Measurements from ENCODE around the gene CDHR3.
A peak's percentile ranks its signal among the peaks of the same experiment; 100 is the strongest.

Gene CDHR3

GRCh38 chr7:106071356-106071998 is 108.4 kb downstream of the CDHR3 start:
- Histone ChIP-seq H3K27me3 (ENCODE audit: insufficient read depth, low read length, poor library complexity, severe bottlenecking) (no peaks in the 10 kb centered on the region), H3K9me3 (ENCODE audit: insufficient read depth, low read depth, low read length) (no peaks in the 10 kb centered on the region), H3F3A (ENCODE audit: low read depth) (peaks cover 11% of the 10 kb centered on the region), H3K4me3 (ENCODE audit: low read length, poor library complexity, severe bottlenecking) (peak overlapping the region; percentile 77), H3K79me2 (ENCODE audit: insufficient read depth, low read length) (peaks cover 22% of the 10 kb centered on the region), H3K4me2 (ENCODE audit: low read depth, low read length, poor library complexity, severe bottlenecking) (peak overlapping the region; percentile 82), H3K9ac (ENCODE audit: low read depth, low read length, poor library complexity, severe bottlenecking) (peak overlapping the region; percentile 91), H3K4me1 (ENCODE audit: insufficient read depth, low read length, poor library complexity, severe bottlenecking) (peaks cover 76% of the 10 kb centered on the region), H3K36me3 (ENCODE audit: insufficient read depth, low read length) (no peaks in the 10 kb centered on the region), H4K20me1 (ENCODE audit: insufficient read depth, low read length, poor library complexity, severe bottlenecking) (no peaks in the 10 kb centered on the region), H2AFZ (ENCODE audit: low read length) (no peak overlapping the region), H3K9me2 (replicated peaks; ENCODE audit: low read depth, low read length) (no peaks in the 10 kb centered on the region)
- TF ChIP-seq, protein P1, sequence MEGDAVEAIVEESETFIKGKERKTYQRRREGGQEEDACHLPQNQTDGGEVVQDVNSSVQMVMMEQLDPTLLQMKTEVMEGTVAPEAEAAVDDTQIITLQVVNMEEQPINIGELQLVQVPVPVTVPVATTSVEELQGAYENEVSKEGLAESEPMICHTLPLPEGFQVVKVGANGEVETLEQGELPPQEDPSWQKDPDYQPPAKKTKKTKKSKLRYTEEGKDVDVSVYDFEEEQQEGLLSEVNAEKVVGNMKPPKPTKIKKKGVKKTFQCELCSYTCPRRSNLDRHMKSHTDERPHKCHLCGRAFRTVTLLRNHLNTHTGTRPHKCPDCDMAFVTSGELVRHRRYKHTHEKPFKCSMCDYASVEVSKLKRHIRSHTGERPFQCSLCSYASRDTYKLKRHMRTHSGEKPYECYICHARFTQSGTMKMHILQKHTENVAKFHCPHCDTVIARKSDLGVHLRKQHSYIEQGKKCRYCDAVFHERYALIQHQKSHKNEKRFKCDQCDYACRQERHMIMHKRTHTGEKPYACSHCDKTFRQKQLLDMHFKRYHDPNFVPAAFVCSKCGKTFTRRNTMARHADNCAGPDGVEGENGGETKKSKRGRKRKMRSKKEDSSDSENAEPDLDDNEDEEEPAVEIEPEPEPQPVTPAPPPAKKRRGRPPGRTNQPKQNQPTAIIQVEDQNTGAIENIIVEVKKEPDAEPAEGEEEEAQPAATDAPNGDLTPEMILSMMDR (conservative IDR thresholded peaks at IDR 0.05; ENCODE audit: low read length): no peak

- TF ChIP-seq EZH2phosphoT487 (IDR thresholded peaks at IDR 0.05; ENCODE audit: borderline replicate concordance): no peak
- TF ChIP-seq, protein P1 (conservative IDR thresholded peaks at IDR 0.05; ENCODE audit: low read length): no peak
- H3K9me2 ChIP-seq (replicated peaks; ENCODE audit: low read depth, low read length): no peaks in the 10 kb centered on the region
- H4K20me1 ChIP-seq (ENCODE audit: insufficient read depth, low read length, poor library complexity, severe bottlenecking): no peaks in the 10 kb centered on the region
- H3K9ac ChIP-seq (ENCODE audit: low read depth, low read length, poor library complexity, severe bottlenecking): peak overlapping the region; percentile 91
- no peaks in the 10 kb centered on the region for H3K9me3 ChIP-seq (ENCODE audit: insufficient read depth, low read depth, low read length)
- no peak overlapping the region for H2AFZ ChIP-seq (ENCODE audit: low read length)
- H3K36me3 ChIP-seq (ENCODE audit: insufficient read depth, low read length): no peaks in the 10 kb centered on the region
- no peaks in the 10 kb centered on the region for H3K27me3 ChIP-seq (ENCODE audit: insufficient read depth, low read length, poor library complexity, severe bottlenecking)
- H3K4me3 ChIP-seq (ENCODE audit: low read length, poor library complexity, severe bottlenecking): peak overlapping the region; percentile 77
- H3K4me1 ChIP-seq (ENCODE audit: insufficient read depth, low read length, poor library complexity, severe bottlenecking): peaks cover 82% of the 10 kb centered on the region
- peak overlapping the region; percentile 82 for H3K4me2 ChIP-seq (ENCODE audit: low read depth, low read length, poor library complexity, severe bottlenecking)
- peaks cover 11% of the 10 kb centered on the region for H3F3A ChIP-seq (ENCODE audit: low read depth)
- peaks cover 22% of the 10 kb centered on the region for H3K79me2 ChIP-seq (ENCODE audit: insufficient read depth, low read length)
These were observed 109.1 kb downstream of the CDHR3 start for GRCh38 chr7:106071999-106072714.

DNA sequence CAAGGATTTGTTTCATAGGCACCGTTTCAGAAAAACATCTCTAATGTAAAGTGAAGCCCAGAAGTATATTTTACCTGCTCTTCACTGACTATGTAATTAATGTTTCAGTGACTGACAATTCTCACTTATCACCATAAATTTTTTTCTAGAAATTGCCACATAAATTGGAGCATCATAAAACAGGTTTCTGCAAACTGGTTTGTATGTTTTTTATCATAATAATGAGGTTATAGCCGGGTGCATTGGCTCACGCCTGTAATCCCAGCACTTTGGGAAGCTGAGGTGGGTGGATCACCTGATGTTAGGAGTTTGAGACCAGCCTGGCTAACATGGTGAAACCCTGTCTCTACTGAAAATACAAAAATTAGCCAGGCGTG is 109.6 kb downstream of the CDHR3 start:
- Histone ChIP-seq H3K9ac (ENCODE audit: low read depth, low read length, poor library complexity, severe bottlenecking) (peak overlapping the region; percentile 91), H3F3A (ENCODE audit: low read depth) (peaks cover 11% of the 10 kb centered on the region)

More for the DNA sequence above, 109.6 kb downstream of the CDHR3 start:
- no peaks in the 10 kb centered on the region for H3K27me3 ChIP-seq (ENCODE audit: insufficient read depth, low read length, poor library complexity, severe bottlenecking)
- TF ChIP-seq EZH2phosphoT487 (IDR thresholded peaks at IDR 0.05; ENCODE audit: borderline replicate concordance): no peak
- TF ChIP-seq, protein P1 (conservative IDR thresholded peaks at IDR 0.05; ENCODE audit: low read length): no peak
- H3K4me1 ChIP-seq (ENCODE audit: insufficient read depth, low read length, poor library complexity, severe bottlenecking): peaks cover 88% of the 10 kb centered on the region
- no peaks in the 10 kb centered on the region for H4K20me1 ChIP-seq (ENCODE audit: insufficient read depth, low read length, poor library complexity, severe bottlenecking)
- H2AFZ ChIP-seq (ENCODE audit: low read length): no peak overlapping the region
- H3K9me3 ChIP-seq (ENCODE audit: insufficient read depth, low read depth, low read length): no peaks in the 10 kb centered on the region
- H3K9me2 ChIP-seq (replicated peaks; ENCODE audit: low read depth, low read length): no peaks in the 10 kb centered on the region
- peak overlapping the region; percentile 82 for H3K4me2 ChIP-seq (ENCODE audit: low read depth, low read length, poor library complexity, severe bottlenecking)
- H3K4me3 ChIP-seq (ENCODE audit: low read length, poor library complexity, severe bottlenecking): peak overlapping the region; percentile 77
- peaks cover 22% of the 10 kb centered on the region for H3K79me2 ChIP-seq (ENCODE audit: insufficient read depth, low read length)
- H3K36me3 ChIP-seq (ENCODE audit: insufficient read depth, low read length): no peaks in the 10 kb centered on the region

Data from Loucy (cell line).